PFSK-1 (cell line): ENCODE data around the gene THRB.

ENCODE experiments used
- FOXP2 ChIP-seq: optimal IDR thresholded peaks from 2 replicates; pipeline ENCODE3; 2011; ENCODE audit warnings: borderline replicate concordance, control low read depth, inconsistent platforms; ENCODE audit not compliant: insufficient read depth; ENCODE audit errors: extremely low read length, extremely low read depth
- POLR2AphosphoS5 ChIP-seq: IDR thresholded peaks from 2 replicates; pipeline ENCODE4 v1.6.1; 2012; ENCODE audit warnings: low read depth, mild to moderate bottlenecking, control low read depth, low read length, moderate library complexity
- SIN3A ChIP-seq: IDR thresholded peaks from 2 replicates; pipeline ENCODE4 v1.6.1; 2012; ENCODE audit warnings: mild to moderate bottlenecking, low read length, moderate library complexity, borderline replicate concordance; ENCODE audit not compliant: insufficient read depth
- TAF1 ChIP-seq: IDR thresholded peaks from 2 replicates; pipeline ENCODE4 v1.6.1; 2012; ENCODE audit warnings: low read length, control low read depth, borderline replicate concordance; ENCODE audit not compliant: insufficient read depth
- TF ChIP-seq, protein P1 (sequence below), 2 experiments: IDR thresholded peaks; 2 replicates each; pipeline versions ENCODE4 v1.6.1 to v1.8.0; 2011 to 2012; ENCODE audit warnings: low read depth in 2 of 2, low read length in 2 of 2, control low read depth in 1 of 2, inconsistent platforms in 1 of 2, mild to moderate bottlenecking in 1 of 2, moderate library complexity in 1 of 2; ENCODE audit not compliant: insufficient read depth in 1 of 2

THRB gene

DNA sequence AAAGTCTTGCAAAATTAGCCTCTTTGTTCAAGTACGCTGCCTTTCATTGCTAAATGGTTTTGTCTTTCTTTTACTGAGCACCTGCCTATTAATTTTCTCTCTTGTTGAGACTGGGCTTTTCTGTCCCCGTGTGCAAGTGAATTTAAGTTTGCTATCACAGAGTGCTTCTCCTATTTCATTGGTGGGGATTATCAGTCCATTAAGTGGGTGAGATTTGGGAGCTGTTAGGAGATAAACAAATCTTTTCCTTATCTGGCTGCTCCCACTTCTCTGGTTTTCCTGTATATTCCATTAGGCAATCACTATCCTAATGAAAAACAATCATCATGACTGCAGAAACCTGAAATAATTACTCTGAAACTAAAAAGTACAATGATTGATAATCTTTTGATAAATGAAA, 295.4 kb downstream of the THRB start:
- TF ChIP-seq, protein P1, sequence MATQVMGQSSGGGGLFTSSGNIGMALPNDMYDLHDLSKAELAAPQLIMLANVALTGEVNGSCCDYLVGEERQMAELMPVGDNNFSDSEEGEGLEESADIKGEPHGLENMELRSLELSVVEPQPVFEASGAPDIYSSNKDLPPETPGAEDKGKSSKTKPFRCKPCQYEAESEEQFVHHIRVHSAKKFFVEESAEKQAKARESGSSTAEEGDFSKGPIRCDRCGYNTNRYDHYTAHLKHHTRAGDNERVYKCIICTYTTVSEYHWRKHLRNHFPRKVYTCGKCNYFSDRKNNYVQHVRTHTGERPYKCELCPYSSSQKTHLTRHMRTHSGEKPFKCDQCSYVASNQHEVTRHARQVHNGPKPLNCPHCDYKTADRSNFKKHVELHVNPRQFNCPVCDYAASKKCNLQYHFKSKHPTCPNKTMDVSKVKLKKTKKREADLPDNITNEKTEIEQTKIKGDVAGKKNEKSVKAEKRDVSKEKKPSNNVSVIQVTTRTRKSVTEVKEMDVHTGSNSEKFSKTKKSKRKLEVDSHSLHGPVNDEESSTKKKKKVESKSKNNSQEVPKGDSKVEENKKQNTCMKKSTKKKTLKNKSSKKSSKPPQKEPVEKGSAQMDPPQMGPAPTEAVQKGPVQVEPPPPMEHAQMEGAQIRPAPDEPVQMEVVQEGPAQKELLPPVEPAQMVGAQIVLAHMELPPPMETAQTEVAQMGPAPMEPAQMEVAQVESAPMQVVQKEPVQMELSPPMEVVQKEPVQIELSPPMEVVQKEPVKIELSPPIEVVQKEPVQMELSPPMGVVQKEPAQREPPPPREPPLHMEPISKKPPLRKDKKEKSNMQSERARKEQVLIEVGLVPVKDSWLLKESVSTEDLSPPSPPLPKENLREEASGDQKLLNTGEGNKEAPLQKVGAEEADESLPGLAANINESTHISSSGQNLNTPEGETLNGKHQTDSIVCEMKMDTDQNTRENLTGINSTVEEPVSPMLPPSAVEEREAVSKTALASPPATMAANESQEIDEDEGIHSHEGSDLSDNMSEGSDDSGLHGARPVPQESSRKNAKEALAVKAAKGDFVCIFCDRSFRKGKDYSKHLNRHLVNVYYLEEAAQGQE (IDR thresholded peaks at IDR 0.05; ENCODE audit: insufficient read depth in 1 of 2, low read depth in 2 of 2, low read length in 2 of 2): no peak
- TF ChIP-seq SIN3A (no peak), POLR2AphosphoS5 (no peak), TAF1 (no peak), FOXP2 (no peak)

DNA sequence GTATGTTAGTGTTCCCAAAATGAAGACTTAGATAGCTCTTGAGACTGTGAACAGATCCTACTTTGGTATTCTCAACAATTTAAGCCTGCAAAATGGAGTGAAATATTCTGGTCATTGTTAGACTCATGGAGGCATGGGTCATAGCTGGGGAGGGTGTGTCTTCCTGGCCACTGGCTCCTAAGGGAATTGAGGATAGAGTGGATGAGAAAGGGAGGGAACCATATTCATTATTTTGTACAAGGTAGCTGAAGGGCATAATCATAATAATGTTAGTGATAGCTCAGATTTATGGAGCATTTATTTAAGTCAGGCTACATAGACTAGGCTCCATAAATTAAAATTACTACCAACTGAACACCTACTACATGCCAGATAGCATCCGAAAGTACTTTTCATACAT, 295.9 kb downstream of the THRB start:
- TF ChIP-seq FOXP2: no peak

DNA sequence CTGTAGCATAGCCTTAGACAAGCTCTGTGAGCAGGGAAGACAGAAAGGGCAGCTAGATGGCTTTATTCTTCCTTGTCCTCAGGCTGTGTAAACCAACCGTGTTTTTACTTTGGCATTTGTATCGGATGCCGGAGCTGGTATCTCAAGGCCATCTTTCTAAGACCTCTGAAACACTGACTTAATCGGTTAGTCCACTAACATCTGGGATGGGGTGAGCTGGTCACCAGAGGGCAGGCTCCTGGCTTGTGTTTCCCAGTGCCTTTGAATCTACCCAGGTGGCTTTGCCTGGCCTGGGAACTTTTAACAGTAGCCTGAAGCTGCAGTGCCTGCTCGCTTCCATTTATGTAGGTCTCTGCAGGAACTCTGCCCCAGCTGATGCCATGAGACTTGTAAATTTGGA, 296.8 kb downstream of the THRB start:
- TF ChIP-seq POLR2AphosphoS5 (no peak), TAF1 (no peak), SIN3A (no peak), FOXP2 (no peak)
- TF ChIP-seq, protein P1 (IDR thresholded peaks at IDR 0.05; ENCODE audit: insufficient read depth in 1 of 2, low read depth in 2 of 2, low read length in 2 of 2): no peak

DNA sequence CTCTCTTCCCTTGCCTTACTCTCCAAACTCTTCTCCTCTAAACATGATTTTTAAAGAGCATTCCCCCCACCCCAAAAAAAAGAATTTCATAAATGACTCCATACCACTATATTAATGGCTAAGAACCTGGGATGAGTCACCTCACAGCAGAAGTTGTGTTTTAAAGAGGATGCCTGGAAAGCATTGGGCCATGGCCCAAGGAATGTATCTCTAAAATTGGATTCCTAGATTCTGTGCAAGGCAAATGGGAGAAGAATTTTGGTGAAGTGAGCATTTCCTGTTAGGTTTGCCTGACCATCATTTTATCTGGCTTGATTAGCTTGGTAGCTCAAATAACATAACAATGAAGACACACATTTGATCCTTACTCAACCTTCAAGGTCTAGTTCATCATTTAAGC, 298.1 kb downstream of the THRB start:
- TF ChIP-seq, protein P1 (IDR thresholded peaks at IDR 0.05; ENCODE audit: insufficient read depth in 1 of 2, low read depth in 2 of 2, low read length in 2 of 2): no peak

DNA sequence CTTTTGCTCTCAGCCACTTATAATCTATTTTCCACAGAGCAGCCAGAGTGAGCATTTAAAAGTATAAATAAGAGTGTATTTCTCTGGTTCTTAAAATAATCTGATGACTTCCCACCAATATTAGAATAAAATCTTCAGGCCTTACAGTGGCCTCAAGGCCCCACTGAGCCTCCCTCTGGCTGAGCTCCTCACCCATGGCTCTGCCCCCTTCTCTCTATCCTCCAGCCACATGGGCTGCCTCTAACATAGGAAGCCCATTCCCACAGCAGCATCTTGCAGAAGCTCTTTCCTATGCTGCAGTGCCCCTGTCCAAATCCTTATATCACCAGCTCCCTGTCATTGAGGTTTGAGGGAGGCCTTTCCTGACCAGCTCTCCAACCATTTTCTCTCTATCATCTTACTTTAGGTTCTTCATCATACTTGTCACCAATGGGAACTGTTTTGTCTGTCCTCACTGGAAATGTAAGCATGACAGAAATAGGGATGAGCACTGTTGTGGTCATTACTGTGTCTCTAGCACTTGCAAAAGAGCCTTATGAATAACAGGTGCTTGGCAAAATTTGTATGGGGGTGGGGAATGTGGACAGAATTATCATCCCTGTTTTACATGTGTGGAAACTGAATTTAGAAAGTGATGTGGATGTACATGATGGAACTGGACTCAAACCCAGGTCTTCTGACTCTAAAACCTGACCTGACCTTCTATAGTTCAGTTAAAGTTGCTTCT, 299.0 kb downstream of the THRB start:
- TF ChIP-seq, protein P1 (IDR thresholded peaks at IDR 0.05; ENCODE audit: insufficient read depth in 1 of 2, low read depth in 2 of 2, low read length in 2 of 2): peak in 1 of 2 experiments; percentile 73; a peak in 1 of 4 replicates
- no peak for TF ChIP-seq TAF1
